ENCODE data around the gene LRRC52. TPM values are rescaled to one million over a fixed set of nuclear protein-coding genes. Genes with fewer than 3 reads are reported as not detected.

The LRRC52 gene
- total and polyA plus RNA-seq, 2 of the 13 experiments (the other 11 are each of a cell fraction or from before 2014, with no cell fraction given) = not detected

DNA sequence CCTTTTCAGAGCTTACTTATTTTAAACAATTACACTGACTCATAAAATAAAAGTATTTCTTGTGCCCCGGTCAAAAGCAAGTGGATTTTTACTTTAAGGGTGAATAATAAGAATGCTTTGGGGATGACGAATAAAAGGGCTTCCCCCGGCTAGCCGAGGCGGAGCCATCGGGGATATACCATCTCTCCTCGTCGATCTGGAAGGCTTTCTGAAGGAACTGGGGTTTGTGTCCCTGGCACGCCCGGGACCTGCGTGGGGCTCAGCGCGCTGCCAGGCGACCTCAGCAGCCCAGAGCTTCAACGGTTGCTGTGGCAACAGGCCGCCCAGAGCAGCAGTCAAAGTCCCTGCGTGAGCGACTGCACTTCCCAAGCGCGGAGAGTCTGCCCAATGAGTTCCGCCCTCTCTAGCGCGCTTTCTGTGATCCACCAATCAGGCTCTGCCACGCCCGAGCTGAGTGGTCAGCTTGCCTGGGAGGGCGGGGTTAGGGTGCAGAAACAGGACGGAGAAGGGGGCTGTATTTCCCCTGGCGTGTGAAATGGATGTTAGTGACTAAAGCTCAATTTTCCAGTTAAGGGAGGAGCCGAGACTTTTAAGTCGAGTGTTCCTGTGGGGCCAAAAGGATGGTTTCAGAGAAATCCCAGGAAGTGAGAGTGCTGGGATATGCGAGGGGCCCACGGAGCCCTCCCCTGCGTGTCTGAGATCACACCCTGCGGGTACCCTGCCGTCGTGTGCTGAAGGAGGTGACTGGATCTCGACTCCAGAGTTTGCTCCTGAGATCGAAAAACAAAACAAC is 54.3 kb downstream of the LRRC52 start (continued):
- TF ChIP-seq ZBTB7B (CRISPR knock-in tag; IDR thresholded peaks at IDR 0.05) = no peak; the same call in 1 of the 2 replicates
- TF ChIP-seq, protein P1, sequence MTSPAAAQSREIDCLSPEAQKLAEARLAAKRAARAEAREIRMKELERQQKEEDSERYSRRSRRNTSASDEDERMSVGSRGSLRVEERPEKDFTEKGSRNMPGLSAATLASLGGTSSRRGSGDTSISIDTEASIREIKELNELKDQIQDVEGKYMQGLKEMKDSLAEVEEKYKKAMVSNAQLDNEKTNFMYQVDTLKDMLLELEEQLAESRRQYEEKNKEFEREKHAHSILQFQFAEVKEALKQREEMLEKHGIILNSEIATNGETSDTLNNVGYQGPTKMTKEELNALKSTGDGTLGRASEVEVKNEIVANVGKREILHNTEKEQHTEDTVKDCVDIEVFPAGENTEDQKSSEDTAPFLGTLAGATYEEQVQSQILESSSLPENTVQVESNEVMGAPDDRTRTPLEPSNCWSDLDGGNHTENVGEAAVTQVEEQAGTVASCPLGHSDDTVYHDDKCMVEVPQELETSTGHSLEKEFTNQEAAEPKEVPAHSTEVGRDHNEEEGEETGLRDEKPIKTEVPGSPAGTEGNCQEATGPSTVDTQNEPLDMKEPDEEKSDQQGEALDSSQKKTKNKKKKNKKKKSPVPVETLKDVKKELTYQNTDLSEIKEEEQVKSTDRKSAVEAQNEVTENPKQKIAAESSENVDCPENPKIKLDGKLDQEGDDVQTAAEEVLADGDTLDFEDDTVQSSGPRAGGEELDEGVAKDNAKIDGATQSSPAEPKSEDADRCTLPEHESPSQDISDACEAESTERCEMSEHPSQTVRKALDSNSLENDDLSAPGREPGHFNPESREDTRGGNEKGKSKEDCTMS (CRISPR knock-in tag; conservative IDR thresholded peaks at IDR 0.05) = no peak
- peak; percentile 60; the same call in 1 of the 2 replicates for TF ChIP-seq KDM2A (CRISPR knock-in tag; IDR thresholded peaks at IDR 0.05; ENCODE audit: borderline replicate concordance, low read depth)
- TF ChIP-seq, protein P2, sequence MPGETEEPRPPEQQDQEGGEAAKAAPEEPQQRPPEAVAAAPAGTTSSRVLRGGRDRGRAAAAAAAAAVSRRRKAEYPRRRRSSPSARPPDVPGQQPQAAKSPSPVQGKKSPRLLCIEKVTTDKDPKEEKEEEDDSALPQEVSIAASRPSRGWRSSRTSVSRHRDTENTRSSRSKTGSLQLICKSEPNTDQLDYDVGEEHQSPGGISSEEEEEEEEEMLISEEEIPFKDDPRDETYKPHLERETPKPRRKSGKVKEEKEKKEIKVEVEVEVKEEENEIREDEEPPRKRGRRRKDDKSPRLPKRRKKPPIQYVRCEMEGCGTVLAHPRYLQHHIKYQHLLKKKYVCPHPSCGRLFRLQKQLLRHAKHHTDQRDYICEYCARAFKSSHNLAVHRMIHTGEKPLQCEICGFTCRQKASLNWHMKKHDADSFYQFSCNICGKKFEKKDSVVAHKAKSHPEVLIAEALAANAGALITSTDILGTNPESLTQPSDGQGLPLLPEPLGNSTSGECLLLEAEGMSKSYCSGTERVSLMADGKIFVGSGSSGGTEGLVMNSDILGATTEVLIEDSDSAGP (CRISPR knock-in tag; IDR thresholded peaks at IDR 0.05; ENCODE audit: borderline replicate concordance) = peak; percentile 33; the same call in 1 of the 2 replicates
- TF ChIP-seq CHD4 (IDR thresholded peaks at IDR 0.05; ENCODE audit: borderline replicate concordance, low read length) = no peak
- no peak for TF ChIP-seq ZNF674 (CRISPR knock-in tag; IDR thresholded peaks at IDR 0.05; ENCODE audit: low read depth)
- TF ChIP-seq SNRNP70 (IDR thresholded peaks at IDR 0.05; ENCODE audit: low read depth, low read length) = no peak
- no peak for TF ChIP-seq NFIC (IDR thresholded peaks at IDR 0.05; ENCODE audit: low read length)
- TF ChIP-seq ISX (CRISPR knock-in tag; conservative IDR thresholded peaks at IDR 0.05) = no peak
- TF ChIP-seq HMGXB4 (CRISPR knock-in tag; IDR thresholded peaks at IDR 0.05; ENCODE audit: borderline replicate concordance in 1 of 2, low read depth in 1 of 2) = peak in 1 of 2 experiments; percentile 15; a peak in 1 of 4 replicates
- TF ChIP-seq GTF3A (CRISPR knock-in tag; conservative IDR thresholded peaks at IDR 0.05) = no peak
- TF ChIP-seq KMT2B (CRISPR knock-in tag; IDR thresholded peaks at IDR 0.05) = peak; percentile 52
- TF ChIP-seq, protein P3, sequence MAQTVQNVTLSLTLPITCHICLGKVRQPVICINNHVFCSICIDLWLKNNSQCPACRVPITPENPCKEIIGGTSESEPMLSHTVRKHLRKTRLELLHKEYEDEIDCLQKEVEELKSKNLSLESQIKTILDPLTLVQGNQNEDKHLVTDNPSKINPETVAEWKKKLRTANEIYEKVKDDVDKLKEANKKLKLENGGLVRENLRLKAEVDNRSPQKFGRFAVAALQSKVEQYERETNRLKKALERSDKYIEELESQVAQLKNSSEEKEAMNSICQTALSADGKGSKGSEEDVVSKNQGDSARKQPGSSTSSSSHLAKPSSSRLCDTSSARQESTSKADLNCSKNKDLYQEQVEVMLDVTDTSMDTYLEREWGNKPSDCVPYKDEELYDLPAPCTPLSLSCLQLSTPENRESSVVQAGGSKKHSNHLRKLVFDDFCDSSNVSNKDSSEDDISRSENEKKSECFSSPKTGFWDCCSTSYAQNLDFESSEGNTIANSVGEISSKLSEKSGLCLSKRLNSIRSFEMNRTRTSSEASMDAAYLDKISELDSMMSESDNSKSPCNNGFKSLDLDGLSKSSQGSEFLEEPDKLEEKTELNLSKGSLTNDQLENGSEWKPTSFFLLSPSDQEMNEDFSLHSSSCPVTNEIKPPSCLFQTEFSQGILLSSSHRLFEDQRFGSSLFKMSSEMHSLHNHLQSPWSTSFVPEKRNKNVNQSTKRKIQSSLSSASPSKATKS (CRISPR knock-in tag; IDR thresholded peaks at IDR 0.05) = no peak
- TF ChIP-seq ZNF562 (CRISPR knock-in tag; IDR thresholded peaks at IDR 0.05; ENCODE audit: borderline replicate concordance) = no peak
- TF ChIP-seq HDAC1 (CRISPR knock-in tag; IDR thresholded peaks at IDR 0.05) = peak; percentile 78
- TF ChIP-seq, protein P4, sequence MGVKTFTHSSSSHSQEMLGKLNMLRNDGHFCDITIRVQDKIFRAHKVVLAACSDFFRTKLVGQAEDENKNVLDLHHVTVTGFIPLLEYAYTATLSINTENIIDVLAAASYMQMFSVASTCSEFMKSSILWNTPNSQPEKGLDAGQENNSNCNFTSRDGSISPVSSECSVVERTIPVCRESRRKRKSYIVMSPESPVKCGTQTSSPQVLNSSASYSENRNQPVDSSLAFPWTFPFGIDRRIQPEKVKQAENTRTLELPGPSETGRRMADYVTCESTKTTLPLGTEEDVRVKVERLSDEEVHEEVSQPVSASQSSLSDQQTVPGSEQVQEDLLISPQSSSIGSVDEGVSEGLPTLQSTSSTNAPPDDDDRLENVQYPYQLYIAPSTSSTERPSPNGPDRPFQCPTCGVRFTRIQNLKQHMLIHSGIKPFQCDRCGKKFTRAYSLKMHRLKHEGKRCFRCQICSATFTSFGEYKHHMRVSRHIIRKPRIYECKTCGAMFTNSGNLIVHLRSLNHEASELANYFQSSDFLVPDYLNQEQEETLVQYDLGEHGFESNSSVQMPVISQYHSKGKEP (CRISPR knock-in tag; IDR thresholded peaks at IDR 0.05) = no peak
- TF ChIP-seq SP2 (CRISPR knock-in tag; IDR thresholded peaks at IDR 0.05) = peak; percentile 87

Data from HepG2 (cell line).